SU-DHL-6 (cell line): ENCODE data around the gene DIS3L2.

Experiments
- CTCF ChIP-seq: fragments of 200-600 bp; sonication (generic); IDR thresholded peaks from one replicate; pipeline ENCODE4 v1.5.1; 2017; ENCODE audit warnings: antibody characterized with exemption, mild to moderate bottlenecking, low read length, moderate library complexity; ENCODE audit not compliant: insufficient read depth, poor library complexity, severe bottlenecking
- EZH2phosphoT487 ChIP-seq: fragments of 200-600 bp; sonication (generic), shearing (Covaris generic); conservative IDR thresholded peaks from 2 replicates; pipeline ENCODE4 v1.6.1; 2018; ENCODE audit warnings: mild to moderate bottlenecking, antibody characterized with exemption, low read length, moderate library complexity, mixed read lengths

GRCh38 chr2:232146294-232146693 is 184.8 kb downstream of the DIS3L2 start:
- no peak for TF ChIP-seq CTCF
- TF ChIP-seq EZH2phosphoT487, result no peak
